ELR (cell line): Measurements from ENCODE around the gene ACTRT2.

Source experiments
- DNase-seq: peaks from one replicate; pipeline ENCODE4 v3.0.0-alpha.2; 2015; ENCODE audit warnings: low read depth

ACTRT2 gene

DNA sequence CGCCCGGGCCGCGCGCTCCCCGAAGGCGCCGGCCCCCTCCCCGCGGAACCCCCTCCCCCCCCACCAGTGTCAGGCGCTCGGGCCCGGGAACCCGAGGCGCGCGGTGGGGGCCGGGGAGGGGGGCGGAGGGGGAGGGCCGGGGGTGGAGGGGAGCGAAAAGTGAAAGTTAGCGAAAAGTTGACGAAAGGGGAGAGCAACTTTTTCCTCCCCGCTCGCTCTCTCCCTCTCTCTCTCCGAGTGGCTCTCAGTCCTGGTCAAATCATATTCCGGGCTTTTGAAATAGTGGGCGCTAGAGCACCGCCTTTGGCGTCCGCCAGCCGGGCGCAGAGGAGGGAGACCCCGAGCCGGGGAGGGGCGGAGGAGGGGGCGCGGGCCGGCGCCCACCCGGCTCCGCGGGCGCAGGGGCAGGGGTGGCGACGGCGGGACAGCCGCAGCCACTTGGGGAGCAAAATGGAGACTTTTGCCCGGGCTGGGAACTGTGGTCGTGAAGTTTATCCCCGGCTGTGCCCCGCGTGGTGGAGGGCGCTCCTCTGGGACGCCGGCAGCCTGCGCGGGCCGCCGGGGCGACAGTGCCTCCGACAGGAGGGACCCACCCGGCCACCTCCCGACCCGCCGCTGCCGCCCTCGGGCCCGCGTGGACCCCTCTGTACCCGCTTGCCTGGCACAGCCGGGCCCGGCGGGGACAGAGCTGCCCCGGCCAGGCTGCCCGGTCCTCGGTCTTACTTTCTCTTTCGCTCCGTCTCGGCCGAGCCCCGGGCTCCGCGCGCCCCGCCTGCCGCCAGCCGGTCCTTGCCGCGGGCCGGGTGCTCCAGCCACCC lies 48.4 kb downstream of the ACTRT2 start:
- DNase-seq = peak; percentile 4

- DNase-seq = no peak
Observed at GRCh38 chr1:3070309-3070643, 49.0 kb downstream of the ACTRT2 start.

- no peak for DNase-seq
Observed at GRCh38 chr1:3070644-3071564, 49.6 kb downstream of the ACTRT2 start.

DNA sequence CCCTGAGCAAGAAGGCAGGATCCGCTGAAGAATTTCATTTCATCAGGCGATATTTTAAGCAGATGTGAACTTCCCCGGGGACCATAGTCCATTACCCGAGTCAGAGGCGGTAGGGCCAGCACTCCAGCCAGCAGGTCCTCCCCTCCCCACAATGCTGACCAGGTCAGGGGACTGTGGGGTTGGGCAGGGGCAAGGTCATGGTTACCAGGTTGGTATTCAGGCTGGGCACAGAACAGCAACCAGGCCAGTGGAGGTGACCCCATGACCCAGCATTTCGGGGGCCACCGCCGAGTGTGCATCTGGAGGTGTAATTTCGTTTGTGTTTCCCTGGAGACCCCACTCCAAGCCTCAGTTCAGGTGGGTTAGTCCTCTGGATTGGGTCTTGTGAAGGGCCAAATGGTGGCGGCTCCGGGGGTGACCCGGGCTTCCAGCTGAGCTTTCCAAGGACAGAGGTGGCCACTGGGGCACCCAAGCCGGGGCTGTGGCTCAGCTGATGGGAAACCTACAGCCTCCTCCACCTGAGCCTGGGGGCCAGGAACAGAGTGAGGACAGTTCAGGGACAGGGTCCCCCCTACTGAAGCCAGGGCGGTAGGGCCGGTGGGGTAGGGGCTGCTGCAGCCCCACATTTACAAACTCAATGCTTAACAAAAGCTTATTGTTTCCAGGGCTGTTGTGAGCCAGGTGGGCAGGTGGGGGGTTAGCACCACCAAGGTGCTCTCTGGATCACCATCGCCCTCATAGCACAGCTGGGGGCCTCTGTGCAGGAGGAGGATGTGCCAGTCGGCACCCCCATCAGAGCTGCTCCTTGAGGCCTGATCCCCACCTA lies 50.5 kb downstream of the ACTRT2 start:
- DNase-seq = no peak
